Right atrium auricular region (tissue), 2 donors: Measurements from ENCODE around the gene GFAP. TPM values are rescaled to one million over a fixed set of nuclear protein-coding genes. Genes with fewer than 3 reads are reported as not detected.

Experiments
- DNase-seq: peaks from one replicate; pipeline ENCODE4 v3.0.0-alpha.2; 2019; ENCODE audit warnings: low spot score
- H3K27ac ChIP-seq, 2 donors: fragments of 200-600 bp; sonication (generic); 1 replicate in 1 of 2; 2 replicates in 1 of 2; pipeline ENCODE4 v1.5.1; 2016 to 2019
- H3K27me3 ChIP-seq, 2 donors: fragments of 200-600 bp; sonication (generic); one replicate each; pipeline versions ENCODE4 v1.5.1 to v1.6.0; 2017 to 2019
- H3K36me3 ChIP-seq: fragments of 200-600 bp; sonication (generic); one replicate; pipeline ENCODE4 v1.5.1; 2016
- H3K4me1 ChIP-seq, 2 donors: fragments of 200-600 bp; sonication (generic); one replicate each; pipeline versions ENCODE4 v1.5.1 to v1.6.0; 2017 to 2019
- H3K4me3 ChIP-seq, 2 donors: fragments of 200-600 bp; sonication (generic); 1 replicate in 1 of 2; 2 replicates in 1 of 2; pipeline ENCODE4 v1.5.1; 2017 to 2019; ENCODE audit warnings: mild to moderate bottlenecking in 1 of 2, moderate library complexity in 1 of 2
- H3K9me3 ChIP-seq, 2 donors: fragments of 200-600 bp; sonication (generic); one replicate each; pipeline ENCODE4 v1.5.1; 2019
- CTCF ChIP-seq, 2 donors: fragments of 200-600 bp; sonication (generic); IDR thresholded peaks; one replicate each; pipeline ENCODE4 v1.5.1; 2019; ENCODE audit warnings: antibody characterized with exemption in 2 of 2
- total RNA-seq, 2 donors: library from RNA; depleted of rRNA; stranded (reverse); fragments of >200 nt; gene quantifications; one replicate each; pipeline ENCODE4 v1.1.0, GENCODE V29; 2016

Gene GFAP
- total RNA-seq, 2 donors from 2014 or later = 4.6 to 5.3 TPM

GRCh38 chr17:44919885-44920564, 4.7 kb upstream of the GFAP start:
- TF ChIP-seq CTCF (IDR thresholded peaks at IDR 0.05) = peak; percentile 78 to 92
- H3K9me3 ChIP-seq = no peaks in the 10 kb centered on the region
- H3K4me3 ChIP-seq = no peak overlapping the region
- peaks cover 0 to 45% of the 10 kb centered on the region in 2 donors for H3K4me1 ChIP-seq
- no peaks in the 10 kb centered on the region for H3K36me3 ChIP-seq
- H3K27ac ChIP-seq = peak overlapping the region in 1 of 2 donors; percentile 57
- DNase-seq = peak; percentile 90
- no peaks in the 10 kb centered on the region for H3K27me3 ChIP-seq

- DNase-seq = no peak
- H3K36me3 ChIP-seq = no peaks in the 10 kb centered on the region
- TF ChIP-seq CTCF (IDR thresholded peaks at IDR 0.05) = no peak
Observed at GRCh38 chr17:44919411-44919810, 4.1 kb upstream of the GFAP start.

GRCh38 chr17:44918006-44918405, 2.7 kb upstream of the GFAP start:
- Histone ChIP-seq H3K27ac (no peak overlapping the region), H3K9me3 (no peaks in the 10 kb centered on the region), H3K4me3 (no peak overlapping the region), H3K27me3 (no peaks in the 10 kb centered on the region), H3K4me1 (peaks cover 0 to 42% of the 10 kb centered on the region in 2 donors), H3K36me3 (no peaks in the 10 kb centered on the region)
- no peak for DNase-seq
- no peak for TF ChIP-seq CTCF (IDR thresholded peaks at IDR 0.05)

More at GRCh38 chr17:44919411-44919810, 4.1 kb upstream of the GFAP start:
- no peaks in the 10 kb centered on the region for H3K27me3 ChIP-seq
- H3K4me1 ChIP-seq = peaks cover 0 to 45% of the 10 kb centered on the region in 2 donors
- H3K27ac ChIP-seq = no peak overlapping the region
- no peaks in the 10 kb centered on the region for H3K9me3 ChIP-seq
- no peak overlapping the region for H3K4me3 ChIP-seq

- H3K4me1 ChIP-seq = peaks cover 0 to 39% of the 10 kb centered on the region in 2 donors
- no peak for DNase-seq
- no peaks in the 10 kb centered on the region for H3K27me3 ChIP-seq
- peak overlapping the region in 1 of 2 donors; percentile 69 for H3K27ac ChIP-seq
- H3K4me3 ChIP-seq = no peak overlapping the region
- H3K9me3 ChIP-seq = no peaks in the 10 kb centered on the region
- TF ChIP-seq CTCF (IDR thresholded peaks at IDR 0.05) = no peak
- no peaks in the 10 kb centered on the region for H3K36me3 ChIP-seq
Observed at GRCh38 chr17:44917456-44917855, 2.2 kb upstream of the GFAP start.

- Histone ChIP-seq H3K27ac (peak overlapping the region; percentile 39 to 69), H3K4me1 (peaks cover 0 to 39% of the 10 kb centered on the region in 2 donors), H3K9me3 (no peaks in the 10 kb centered on the region), H3K36me3 (no peaks in the 10 kb centered on the region), H3K27me3 (no peaks in the 10 kb centered on the region), H3K4me3 (no peak overlapping the region)
- peak in 1 of 2 donors; percentile 6 for TF ChIP-seq CTCF (IDR thresholded peaks at IDR 0.05)
- DNase-seq = no peak
Observed at GRCh38 chr17:44916781-44917241, 1.5 kb upstream of the GFAP start.
